CD14-positive monocyte (primary cell): ENCODE data around the gene CUEDC1. TPM values are rescaled to one million over a fixed set of nuclear protein-coding genes. Genes with fewer than 3 reads are reported as not detected.

Experiments used
- DNase-seq, 3 donors: peaks; one replicate each; pipeline ENCODE4 v3.0.0-alpha.2; 2011 to 2022
- H2AFZ ChIP-seq: 2 replicates; pipeline ENCODE4 v1.6.0; 2012; ENCODE audit warnings: mild to moderate bottlenecking, low read depth, low read length, inconsistent platforms; ENCODE audit not compliant: insufficient read depth, poor library complexity, severe bottlenecking
- H3K27ac ChIP-seq, 2 donors: 1 replicate in 1 of 2; 2 replicates in 1 of 2; pipeline ENCODE4 v1.5.1; 2012 to 2013; ENCODE audit warnings: low read length in 2 of 2, control low read depth in 1 of 2, inconsistent platforms in 1 of 2, low read depth in 1 of 2, mild to moderate bottlenecking in 1 of 2
- H3K27me3 ChIP-seq, 2 donors: one replicate each; pipeline versions ENCODE4 v1.6.0 to v1.6.1; 2011 to 2013; ENCODE audit warnings: low read length in 2 of 2; ENCODE audit not compliant: control insufficient read depth in 2 of 2, insufficient read depth in 2 of 2
- H3K36me3 ChIP-seq, 2 donors: replicated peaks in 1 of 2; 1 replicate in 1 of 2; 2 replicates in 1 of 2; pipeline versions ENCODE4 v1.5.1 to v1.6.1; 2012 to 2013; ENCODE audit warnings: low read length in 2 of 2, control low read depth in 1 of 2, inconsistent platforms in 1 of 2, mild to moderate bottlenecking in 1 of 2; ENCODE audit not compliant: insufficient read depth in 2 of 2, control insufficient read depth in 1 of 2
- H3K4me1 ChIP-seq, 2 donors: 1 replicate in 1 of 2; 2 replicates in 1 of 2; pipeline versions ENCODE4 v1.5.1 to v1.6.1; 2012 to 2013; ENCODE audit warnings: low read length in 2 of 2, control low read depth in 1 of 2, inconsistent platforms in 1 of 2, mild to moderate bottlenecking in 1 of 2, moderate library complexity in 1 of 2; ENCODE audit not compliant: insufficient read depth in 2 of 2, control insufficient read depth in 1 of 2
- H3K4me2 ChIP-seq: replicated peaks from 2 replicates; pipeline ENCODE3; 2012; ENCODE audit warnings: low read length, moderate library complexity, mild to moderate bottlenecking; ENCODE audit not compliant: poor library complexity, severe bottlenecking; ENCODE audit errors: extremely low read depth
- H3K4me3 ChIP-seq, 3 experiments: fragments of 200-600 bp in 1 of 3; sonication (generic) in 1 of 3; replicated peaks in 1 of 3; 1 replicate in 2 of 3; 2 replicates in 1 of 3; pipeline ENCODE4 v1.5.1; 2011 to 2013; ENCODE audit warnings: low read length in 3 of 3, mild to moderate bottlenecking in 3 of 3, control low read depth in 2 of 3, low read depth in 2 of 3, inconsistent platforms in 1 of 3, moderate library complexity in 1 of 3
- H3K79me2 ChIP-seq: 2 replicates; pipeline ENCODE4 v1.6.0; 2012; ENCODE audit warnings: mild to moderate bottlenecking, control low read depth, inconsistent platforms, low read length, moderate library complexity; ENCODE audit not compliant: insufficient read depth
- H3K9ac ChIP-seq: 2 replicates; pipeline ENCODE4 v1.6.0; 2017; ENCODE audit warnings: low read length, mild to moderate bottlenecking; ENCODE audit not compliant: insufficient read depth, poor library complexity, severe bottlenecking
- H3K9me3 ChIP-seq, 2 donors: replicated peaks in 1 of 2; 1 replicate in 1 of 2; 2 replicates in 1 of 2; pipeline versions ENCODE4 v1.5.1 to v1.6.1; 2012 to 2013; ENCODE audit warnings: low read length in 2 of 2, control low read depth in 1 of 2; ENCODE audit not compliant: control insufficient read depth in 1 of 2, insufficient read depth in 1 of 2
- H4K20me1 ChIP-seq: 2 replicates; pipeline ENCODE4 v1.6.0; 2012; ENCODE audit warnings: mild to moderate bottlenecking, low read length, control low read depth, moderate library complexity; ENCODE audit not compliant: insufficient read depth
- H3K27ac Mint-ChIP-seq, 7 donors: one replicate each; pipeline ENCODE4 v1.8.0; 2020; ENCODE audit warnings: mild to moderate bottlenecking in 7 of 7, mixed read lengths in 7 of 7, moderate library complexity in 6 of 7, inconsistent platforms in 2 of 7
- H3K27me3 Mint-ChIP-seq, 3 donors: one replicate each; pipeline ENCODE4 v1.8.0; 2021 to 2022; ENCODE audit warnings: low read depth in 3 of 3, mild to moderate bottlenecking in 3 of 3, mixed read lengths in 3 of 3, moderate library complexity in 3 of 3, inconsistent platforms in 1 of 3
- H3K36me3 Mint-ChIP-seq, 2 donors: one replicate each; pipeline ENCODE4 v1.8.0; 2020; ENCODE audit warnings: mixed read lengths in 2 of 2, inconsistent platforms in 1 of 2, mild to moderate bottlenecking in 1 of 2
- H3K4me1 Mint-ChIP-seq: one replicate; pipeline ENCODE4 v1.8.0; 2020; ENCODE audit warnings: mild to moderate bottlenecking, mixed read lengths
- H3K4me3 Mint-ChIP-seq, 2 donors: one replicate each; pipeline ENCODE4 v1.8.0; 2020; ENCODE audit warnings: mild to moderate bottlenecking in 2 of 2, mixed read lengths in 2 of 2, moderate library complexity in 1 of 2
- H3K9me3 Mint-ChIP-seq, 7 donors: one replicate each; pipeline ENCODE4 v1.8.0; 2020 to 2022; ENCODE audit warnings: mixed read lengths in 7 of 7, mild to moderate bottlenecking in 6 of 7, moderate library complexity in 6 of 7, inconsistent platforms in 2 of 7
- WGBS: methylation state at CpG from one replicate; pipeline ENCODE4 v1.1.5; 2013; ENCODE audit warnings: missing lambda C conversion rate; ENCODE audit not compliant: insufficient coverage; 5-methylcytosine and 5-hydroxymethylcytosine counted together
- intact Hi-C, 2 donors: fragments of 100-400 bp; cut with micrococcal nuclease; formaldehyde crosslinking; loops; one replicate each; pipeline versions ENCODE4 v1.15.0 to v1.15.1; 2023
- polyA plus RNA-seq, 3 donors: library from polyadenylated mRNA; depleted of rRNA in 1 of 3; unstranded in 2 of 3; stranded (reverse) in 1 of 3; fragments of 300-500 nt in 2 of 3; fragments of >200 nt in 1 of 3; fragmentation: Illumina TruSeq in 2 of 3; gene quantifications; 1 replicate in 2 of 3; 2 replicates in 1 of 3; pipeline ENCODE4 v1.2.3, GENCODE V29; 2012 to 2021
- TF ChIP-seq, protein P1 (sequence below): fragments of 200-600 bp; IDR thresholded peaks from one replicate; pipeline ENCODE4 v1.8.0; 2022; ENCODE audit warnings: antibody characterized with exemption, mild to moderate bottlenecking

The CUEDC1 gene
- polyA plus RNA-seq, 3 donors = 4.2 to 31.0 (median 4.3) TPM

GRCh38 chr17:57972151-57972550, 16.9 kb upstream of the CUEDC1 start:
- intact Hi-C loops = no loop called here
- Mint-ChIP-seq H3K9me3 (peaks cover 0 to 1% (median 0%) of the 10 kb centered on the region in 7 donors), H3K4me1 (no peaks in the 10 kb centered on the region), H3K4me3 (no peak overlapping the region), H3K27ac (peak overlapping the region in 1 of 7 donors; percentile 27), H3K27me3 (peaks cover 0 to 6% (median 4%) of the 10 kb centered on the region in 3 donors), H3K36me3 (peaks cover 46 to 49% of the 10 kb centered on the region in 2 donors)
- Histone ChIP-seq H3K4me2 (no peak overlapping the region), H3K27ac (no peak overlapping the region), H3K4me3 (no peak overlapping the region), H3K4me1 (no peaks in the 10 kb centered on the region), H3K9me3 (no peaks in the 10 kb centered on the region), H3K79me2 (peaks cover 6% of the 10 kb centered on the region), H3K9ac (no peak overlapping the region), H2AFZ (no peak overlapping the region), H4K20me1 (peaks cover 42% of the 10 kb centered on the region), H3K36me3 (peaks cover 47 to 58% of the 10 kb centered on the region in 2 donors), H3K27me3 (no peaks in the 10 kb centered on the region)
- DNase-seq = no peak
- TF ChIP-seq, protein P1, sequence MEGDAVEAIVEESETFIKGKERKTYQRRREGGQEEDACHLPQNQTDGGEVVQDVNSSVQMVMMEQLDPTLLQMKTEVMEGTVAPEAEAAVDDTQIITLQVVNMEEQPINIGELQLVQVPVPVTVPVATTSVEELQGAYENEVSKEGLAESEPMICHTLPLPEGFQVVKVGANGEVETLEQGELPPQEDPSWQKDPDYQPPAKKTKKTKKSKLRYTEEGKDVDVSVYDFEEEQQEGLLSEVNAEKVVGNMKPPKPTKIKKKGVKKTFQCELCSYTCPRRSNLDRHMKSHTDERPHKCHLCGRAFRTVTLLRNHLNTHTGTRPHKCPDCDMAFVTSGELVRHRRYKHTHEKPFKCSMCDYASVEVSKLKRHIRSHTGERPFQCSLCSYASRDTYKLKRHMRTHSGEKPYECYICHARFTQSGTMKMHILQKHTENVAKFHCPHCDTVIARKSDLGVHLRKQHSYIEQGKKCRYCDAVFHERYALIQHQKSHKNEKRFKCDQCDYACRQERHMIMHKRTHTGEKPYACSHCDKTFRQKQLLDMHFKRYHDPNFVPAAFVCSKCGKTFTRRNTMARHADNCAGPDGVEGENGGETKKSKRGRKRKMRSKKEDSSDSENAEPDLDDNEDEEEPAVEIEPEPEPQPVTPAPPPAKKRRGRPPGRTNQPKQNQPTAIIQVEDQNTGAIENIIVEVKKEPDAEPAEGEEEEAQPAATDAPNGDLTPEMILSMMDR = no peak
- no CpG with 5 or more reads among the region's 1 CpG for WGBS

GRCh38 chr17:57971572-57971971, 16.4 kb upstream of the CUEDC1 start:
- TF ChIP-seq, protein P1 = no peak
- no peaks in the 10 kb centered on the region for H3K79me2 ChIP-seq
- no peak overlapping the region for H3K27ac ChIP-seq
- H4K20me1 ChIP-seq = peaks cover 36% of the 10 kb centered on the region
- peaks cover 41 to 52% of the 10 kb centered on the region in 2 donors for H3K36me3 ChIP-seq
- Mint-ChIP-seq H3K9me3 (peaks cover 0 to 1% (median 0%) of the 10 kb centered on the region in 7 donors), H3K4me3 (no peak overlapping the region), H3K4me1 (no peaks in the 10 kb centered on the region), H3K27ac (peak overlapping the region in 1 of 7 donors; percentile 26), H3K27me3 (peaks cover 0 to 6% (median 4%) of the 10 kb centered on the region in 3 donors), H3K36me3 (peaks cover 40 to 43% of the 10 kb centered on the region in 2 donors)
- H3K9me3 ChIP-seq = no peaks in the 10 kb centered on the region
- H3K27me3 ChIP-seq = no peaks in the 10 kb centered on the region
- no peak overlapping the region for H2AFZ ChIP-seq
- no peak for DNase-seq
- 39% methylated on average over 3 of the region's 10 CpGs for WGBS
- no peak overlapping the region for H3K9ac ChIP-seq
- no peak overlapping the region for H3K4me3 ChIP-seq
- intact Hi-C loops = no loop called here
- no peaks in the 10 kb centered on the region for H3K4me1 ChIP-seq
- no peak overlapping the region for H3K4me2 ChIP-seq
